GM23338 (cell line): Measurements from ENCODE around the gene ADPGK.

Source experiments
- CTCF ChIP-seq, 2 experiments: fragments of 200-600 bp in 1 of 2; sonication (generic) in 1 of 2; conservative IDR thresholded peaks; 2 replicates each; pipeline versions ENCODE4 v1.5.1 to v1.6.1; 2016 to 2017; ENCODE audit warnings: antibody characterized with exemption in 2 of 2, low read depth in 2 of 2, mild to moderate bottlenecking in 2 of 2, moderate library complexity in 1 of 2
- EZH2 ChIP-seq: fragments of 200-600 bp; sonication (generic); IDR thresholded peaks from one replicate; pipeline ENCODE4 v1.8.0; 2017; ENCODE audit warnings: antibody characterized with exemption, mild to moderate bottlenecking, low read depth; ENCODE audit not compliant: unreplicated experiment
- EZH2phosphoT487 ChIP-seq: fragments of 200-600 bp; sonication (generic); IDR thresholded peaks from one replicate; pipeline ENCODE4 v1.8.1; 2018; ENCODE audit warnings: antibody characterized with exemption; ENCODE audit not compliant: unreplicated experiment
- JUNB ChIP-seq: IDR thresholded peaks from one replicate; pipeline ENCODE4 v1.6.1; 2016; ENCODE audit warnings: antibody characterized with exemption; ENCODE audit not compliant: unreplicated experiment
- NANOG ChIP-seq: IDR thresholded peaks from 2 replicates; pipeline ENCODE4 v1.6.1; 2016; ENCODE audit warnings: antibody characterized with exemption, borderline replicate concordance
- POLR2AphosphoS5 ChIP-seq: IDR thresholded peaks from 2 replicates; pipeline ENCODE4 v1.6.1; 2016; ENCODE audit warnings: antibody characterized with exemption, low read depth
- STAT1 ChIP-seq: IDR thresholded peaks from one replicate; pipeline ENCODE4 v1.6.1; 2016; ENCODE audit warnings: antibody characterized with exemption; ENCODE audit not compliant: unreplicated experiment

- no peak for TF ChIP-seq CTCF (conservative IDR thresholded peaks at IDR 0.05; ENCODE audit: low read depth in 2 of 2)
- TF ChIP-seq EZH2phosphoT487 = no peak
- TF ChIP-seq EZH2 = no peak
- no peak for TF ChIP-seq NANOG
- TF ChIP-seq POLR2AphosphoS5 = no peak
- no peak for TF ChIP-seq STAT1
- no peak for TF ChIP-seq JUNB
These were observed 25.8 kb upstream of the ADPGK start for GRCh38 chr15:72809329-72809728.
